Measurements from ENCODE around the gene TRPC4. TPM values are rescaled to one million over a fixed set of nuclear protein-coding genes. Genes with fewer than 3 reads are reported as not detected.

The TRPC4 gene
- total RNA-seq, 1 donor from 2014 or later = 6.5 TPM

- TF ChIP-seq, protein P1, sequence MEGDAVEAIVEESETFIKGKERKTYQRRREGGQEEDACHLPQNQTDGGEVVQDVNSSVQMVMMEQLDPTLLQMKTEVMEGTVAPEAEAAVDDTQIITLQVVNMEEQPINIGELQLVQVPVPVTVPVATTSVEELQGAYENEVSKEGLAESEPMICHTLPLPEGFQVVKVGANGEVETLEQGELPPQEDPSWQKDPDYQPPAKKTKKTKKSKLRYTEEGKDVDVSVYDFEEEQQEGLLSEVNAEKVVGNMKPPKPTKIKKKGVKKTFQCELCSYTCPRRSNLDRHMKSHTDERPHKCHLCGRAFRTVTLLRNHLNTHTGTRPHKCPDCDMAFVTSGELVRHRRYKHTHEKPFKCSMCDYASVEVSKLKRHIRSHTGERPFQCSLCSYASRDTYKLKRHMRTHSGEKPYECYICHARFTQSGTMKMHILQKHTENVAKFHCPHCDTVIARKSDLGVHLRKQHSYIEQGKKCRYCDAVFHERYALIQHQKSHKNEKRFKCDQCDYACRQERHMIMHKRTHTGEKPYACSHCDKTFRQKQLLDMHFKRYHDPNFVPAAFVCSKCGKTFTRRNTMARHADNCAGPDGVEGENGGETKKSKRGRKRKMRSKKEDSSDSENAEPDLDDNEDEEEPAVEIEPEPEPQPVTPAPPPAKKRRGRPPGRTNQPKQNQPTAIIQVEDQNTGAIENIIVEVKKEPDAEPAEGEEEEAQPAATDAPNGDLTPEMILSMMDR (IDR thresholded peaks at IDR 0.05; ENCODE audit: unreplicated experiment) = no peak
- H3K4me3 Mint-ChIP-seq (ENCODE audit: unreplicated experiment) = no peak overlapping the region
- H3K9me3 Mint-ChIP-seq (ENCODE audit: unreplicated experiment) = no peaks in the 10 kb centered on the region
- no peaks in the 10 kb centered on the region for H3K27me3 Mint-ChIP-seq (ENCODE audit: unreplicated experiment)
- H3K27ac Mint-ChIP-seq (ENCODE audit: unreplicated experiment) = no peak overlapping the region
- H3K4me1 Mint-ChIP-seq (ENCODE audit: unreplicated experiment) = no peaks in the 10 kb centered on the region
- no peaks in the 10 kb centered on the region for H3K36me3 Mint-ChIP-seq (ENCODE audit: low read depth, unreplicated experiment)
- DNase-seq (ENCODE audit: low spot score) = no peak
Measured at GRCh38 chr13:37735293-37735692, 134.3 kb downstream of the TRPC4 start.

- no peaks in the 10 kb centered on the region for H3K9me3 Mint-ChIP-seq (ENCODE audit: unreplicated experiment)
- H3K27me3 Mint-ChIP-seq (ENCODE audit: unreplicated experiment) = no peaks in the 10 kb centered on the region
- no peak for DNase-seq (ENCODE audit: low spot score)
- TF ChIP-seq, protein P1 (IDR thresholded peaks at IDR 0.05; ENCODE audit: unreplicated experiment) = no peak
- H3K36me3 Mint-ChIP-seq (ENCODE audit: low read depth, unreplicated experiment) = no peaks in the 10 kb centered on the region
- no peak overlapping the region for H3K4me3 Mint-ChIP-seq (ENCODE audit: unreplicated experiment)
- no peaks in the 10 kb centered on the region for H3K4me1 Mint-ChIP-seq (ENCODE audit: unreplicated experiment)
- no peak overlapping the region for H3K27ac Mint-ChIP-seq (ENCODE audit: unreplicated experiment)
Measured at GRCh38 chr13:37729876-37730275, 139.7 kb downstream of the TRPC4 start.

GRCh38 chr13:37716420-37717195 lies 153.0 kb downstream of the TRPC4 start:
- DNase-seq (ENCODE audit: low spot score) = no peak
- peaks cover 2% of the 10 kb centered on the region for H3K27me3 Mint-ChIP-seq (ENCODE audit: unreplicated experiment)
- no peak overlapping the region for H3K27ac Mint-ChIP-seq (ENCODE audit: unreplicated experiment)
- TF ChIP-seq, protein P1 (IDR thresholded peaks at IDR 0.05; ENCODE audit: unreplicated experiment) = no peak
- H3K9me3 Mint-ChIP-seq (ENCODE audit: unreplicated experiment) = no peaks in the 10 kb centered on the region
- H3K4me1 Mint-ChIP-seq (ENCODE audit: unreplicated experiment) = no peaks in the 10 kb centered on the region
- no peak overlapping the region for H3K4me3 Mint-ChIP-seq (ENCODE audit: unreplicated experiment)
- no peaks in the 10 kb centered on the region for H3K36me3 Mint-ChIP-seq (ENCODE audit: low read depth, unreplicated experiment)

DNA sequence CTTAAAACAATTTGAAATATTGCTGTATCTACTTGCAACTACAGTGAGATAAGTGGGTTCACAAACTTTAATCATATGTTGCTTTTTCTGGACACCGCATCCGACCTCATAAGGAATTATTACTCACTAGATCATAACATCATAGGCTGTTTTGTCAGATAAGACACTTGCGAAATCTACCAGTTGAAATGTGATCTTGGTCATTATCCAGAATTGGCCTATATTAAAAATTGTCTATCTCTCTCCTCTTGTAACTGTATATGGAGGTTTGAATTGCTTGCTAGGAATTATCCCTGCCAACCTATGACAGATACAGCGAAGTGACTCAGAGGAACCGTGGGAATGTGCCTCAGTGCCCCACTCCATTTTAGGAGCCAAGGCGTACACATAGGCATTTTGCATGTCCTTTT lies 154.0 kb downstream of the TRPC4 start:
- Mint-ChIP-seq H3K27me3 (ENCODE audit: unreplicated experiment) (peaks cover 2% of the 10 kb centered on the region), H3K27ac (ENCODE audit: unreplicated experiment) (no peak overlapping the region), H3K36me3 (ENCODE audit: low read depth, unreplicated experiment) (no peaks in the 10 kb centered on the region), H3K9me3 (ENCODE audit: unreplicated experiment) (no peaks in the 10 kb centered on the region), H3K4me1 (ENCODE audit: unreplicated experiment) (no peaks in the 10 kb centered on the region), H3K4me3 (ENCODE audit: unreplicated experiment) (no peak overlapping the region)
- TF ChIP-seq, protein P1 (IDR thresholded peaks at IDR 0.05; ENCODE audit: unreplicated experiment) = no peak
- DNase-seq (ENCODE audit: low spot score) = no peak

GRCh38 chr13:37709318-37709717 lies 160.3 kb downstream of the TRPC4 start:
- TF ChIP-seq, protein P1 (IDR thresholded peaks at IDR 0.05; ENCODE audit: unreplicated experiment) = no peak
- Mint-ChIP-seq H3K36me3 (ENCODE audit: low read depth, unreplicated experiment) (no peaks in the 10 kb centered on the region), H3K9me3 (ENCODE audit: unreplicated experiment) (no peaks in the 10 kb centered on the region), H3K27me3 (ENCODE audit: unreplicated experiment) (peaks cover 2% of the 10 kb centered on the region), H3K27ac (ENCODE audit: unreplicated experiment) (no peak overlapping the region), H3K4me3 (ENCODE audit: unreplicated experiment) (no peak overlapping the region), H3K4me1 (ENCODE audit: unreplicated experiment) (no peaks in the 10 kb centered on the region)
- DNase-seq (ENCODE audit: low spot score) = no peak

All from endothelial cell (in vitro differentiated cells).